Lung (tissue), 12 donors: ENCODE data around the gene ANKRD10. TPM values are rescaled to one million over a fixed set of nuclear protein-coding genes. Genes with fewer than 3 reads are reported as not detected.
"Not testable (repeated sequence)": the region's sequence is repeated elsewhere in the genome, so short reads cannot be mapped to it uniquely, and the experiment has no call there.

Source experiments
- ATAC-seq: fragments of 200-7000 bp; cut with Tn5 transposase; one replicate; pipeline ENCODE4 v1.9.1; 2020; ENCODE audit warnings: moderate number of reproducible peaks; ENCODE audit not compliant: insufficient read depth, low FRiP score
- DNase-seq, 3 donors: peaks; one replicate each; pipeline ENCODE4 v3.0.0-alpha.2; 2013 to 2017
- H3K27ac ChIP-seq, 2 donors: one replicate each; pipeline ENCODE4 v1.5.1; 2013; ENCODE audit warnings: mild to moderate bottlenecking in 2 of 2, moderate library complexity in 2 of 2, control low read depth in 1 of 2, inconsistent platforms in 1 of 2, low read depth in 1 of 2, low read length in 1 of 2
- H3K27me3 ChIP-seq, 3 donors: one replicate each; pipeline ENCODE4 v1.5.1; 2013; ENCODE audit warnings: low read length in 2 of 3; ENCODE audit not compliant: control insufficient read depth in 3 of 3, insufficient read depth in 3 of 3
- H3K36me3 ChIP-seq, 4 donors: one replicate each; pipeline ENCODE4 v1.5.1; 2013; ENCODE audit warnings: low read length in 4 of 4, mild to moderate bottlenecking in 1 of 4, moderate library complexity in 1 of 4; ENCODE audit not compliant: control insufficient read depth in 4 of 4, insufficient read depth in 4 of 4
- H3K4me1 ChIP-seq, 5 donors: one replicate each; pipeline ENCODE4 v1.5.1; 2013; ENCODE audit warnings: low read length in 5 of 5, mild to moderate bottlenecking in 2 of 5, moderate library complexity in 1 of 5; ENCODE audit not compliant: control insufficient read depth in 5 of 5, insufficient read depth in 5 of 5
- H3K4me3 ChIP-seq: one replicate; pipeline ENCODE4 v1.5.1; 2013; ENCODE audit warnings: mild to moderate bottlenecking, control low read depth, moderate library complexity
- H3K9ac ChIP-seq, 2 donors: one replicate each; pipeline ENCODE4 v1.5.1; 2013; ENCODE audit warnings: low read length in 2 of 2, control low read depth in 1 of 2; ENCODE audit not compliant: insufficient read depth in 1 of 2
- H3K9me3 ChIP-seq, 4 donors: one replicate each; pipeline ENCODE4 v1.5.1; 2013; ENCODE audit warnings: low read length in 3 of 4, mild to moderate bottlenecking in 1 of 4, moderate library complexity in 1 of 4; ENCODE audit not compliant: control insufficient read depth in 4 of 4, insufficient read depth in 3 of 4
- WGBS, 2 donors: extraction: QIAGEN DNeasy Blood & Tissue Kit; methylation state at CpG; one replicate each; pipeline ENCODE4 v1.1.7; 2013; 5-methylcytosine and 5-hydroxymethylcytosine counted together
- polyA plus RNA-seq, 2 donors: library from polyadenylated mRNA; stranded (reverse); fragments of 200-250 nt; gene quantifications; one replicate each; pipeline ENCODE4 v1.2.1, GENCODE V29; 2013
- total RNA-seq, 2 donors: library from RNA; depleted of rRNA in 1 of 2; stranded (reverse); fragments of >200 nt in 1 of 2; gene quantifications; one replicate each; pipeline ENCODE4 v1.2.1, GENCODE V29; 2014 to 2021
- TF ChIP-seq, protein P1 (sequence below): IDR thresholded peaks from 2 replicates; pipeline ENCODE4 v1.5.1; 2012; ENCODE audit warnings: mild to moderate bottlenecking; ENCODE audit errors: control extremely low read depth, extremely low read depth
- donor health status: control.
- donor health status: control.
- donor health status: Bipolar disorder and iron deficiency.
- donor health status: healthy.
- donor health status: DM: yes; HTN: yes; CAD: no.

Gene ANKRD10
- total and polyA plus RNA-seq, 4 donors: 44.0 to 353 (median 92.3) TPM

GRCh38 chr13:110957181-110957884 is 42.5 kb upstream of the ANKRD10 start:
- Histone ChIP-seq H3K4me1 (no peaks in the 10 kb centered on the region), H3K27me3 (no peaks in the 10 kb centered on the region), H3K27ac (no peak overlapping the region), H3K9ac (no peak overlapping the region), H3K9me3 (peaks cover 0 to 2% (median 0%) of the 10 kb centered on the region in 4 donors), H3K4me3 (no peak overlapping the region), H3K36me3 (no peaks in the 10 kb centered on the region)
- DNase-seq (no peak), ATAC-seq (no peak)
- WGBS, 2 donors: 80 to 81% methylated on average over 10 of the region's 10 CpGs
- TF ChIP-seq, protein P1, sequence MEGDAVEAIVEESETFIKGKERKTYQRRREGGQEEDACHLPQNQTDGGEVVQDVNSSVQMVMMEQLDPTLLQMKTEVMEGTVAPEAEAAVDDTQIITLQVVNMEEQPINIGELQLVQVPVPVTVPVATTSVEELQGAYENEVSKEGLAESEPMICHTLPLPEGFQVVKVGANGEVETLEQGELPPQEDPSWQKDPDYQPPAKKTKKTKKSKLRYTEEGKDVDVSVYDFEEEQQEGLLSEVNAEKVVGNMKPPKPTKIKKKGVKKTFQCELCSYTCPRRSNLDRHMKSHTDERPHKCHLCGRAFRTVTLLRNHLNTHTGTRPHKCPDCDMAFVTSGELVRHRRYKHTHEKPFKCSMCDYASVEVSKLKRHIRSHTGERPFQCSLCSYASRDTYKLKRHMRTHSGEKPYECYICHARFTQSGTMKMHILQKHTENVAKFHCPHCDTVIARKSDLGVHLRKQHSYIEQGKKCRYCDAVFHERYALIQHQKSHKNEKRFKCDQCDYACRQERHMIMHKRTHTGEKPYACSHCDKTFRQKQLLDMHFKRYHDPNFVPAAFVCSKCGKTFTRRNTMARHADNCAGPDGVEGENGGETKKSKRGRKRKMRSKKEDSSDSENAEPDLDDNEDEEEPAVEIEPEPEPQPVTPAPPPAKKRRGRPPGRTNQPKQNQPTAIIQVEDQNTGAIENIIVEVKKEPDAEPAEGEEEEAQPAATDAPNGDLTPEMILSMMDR: no peak

DNA sequence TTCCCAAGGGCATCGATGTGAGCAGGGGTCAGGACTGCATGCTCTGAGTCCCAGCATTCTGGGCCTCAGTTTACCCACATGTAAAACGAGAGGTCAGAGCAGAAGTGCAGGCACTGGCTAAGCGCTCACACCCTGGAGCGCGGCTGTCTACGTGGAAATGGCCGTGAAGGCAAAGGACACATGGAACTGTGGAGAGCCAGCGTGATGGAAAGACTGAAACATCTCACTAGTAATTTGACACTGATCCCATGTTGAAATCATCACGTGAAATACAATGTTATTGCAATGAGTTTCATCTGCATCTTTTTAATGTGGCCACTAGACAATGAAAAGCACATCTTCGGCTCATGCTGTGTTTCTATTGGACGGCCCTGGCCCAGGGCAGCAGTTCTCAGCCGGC is 41.3 kb upstream of the ANKRD10 start:
- not testable (repeated sequence) for ATAC-seq, DNase-seq, H3K27ac ChIP-seq, H3K9ac ChIP-seq, H3K27me3 ChIP-seq, H3K4me3 ChIP-seq, H3K36me3 ChIP-seq, H3K4me1 ChIP-seq, H3K9me3 ChIP-seq
- 88 to 90% methylated on average over 11 of the region's 12 CpGs for WGBS, 2 donors

DNA sequence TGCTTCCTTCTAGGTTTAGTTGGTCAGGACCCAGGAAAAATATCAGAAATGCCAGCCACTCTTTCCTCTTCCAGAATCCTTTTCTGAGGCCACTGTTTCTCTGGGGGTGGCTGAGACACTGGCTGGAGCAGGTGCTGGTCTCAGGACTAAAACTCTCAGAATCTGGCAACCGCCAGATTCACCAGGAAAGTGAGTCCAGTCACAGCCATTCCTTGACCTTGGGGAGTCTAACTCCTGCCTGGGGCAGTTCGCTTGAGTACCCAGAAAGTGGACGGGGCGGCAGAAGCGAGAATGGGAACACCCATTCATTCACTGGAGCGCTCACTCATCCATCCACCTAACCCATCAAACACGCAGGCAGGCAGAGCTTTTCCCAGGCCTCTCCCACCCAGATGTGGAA is 40.7 kb upstream of the ANKRD10 start:
- 80 to 89% methylated on average over 6 to 7 of the region's 7 CpGs for WGBS, 2 donors
- DNase-seq, ATAC-seq, H3K27ac ChIP-seq, H3K9me3 ChIP-seq, H3K4me1 ChIP-seq, H3K4me3 ChIP-seq, H3K27me3 ChIP-seq, H3K36me3 ChIP-seq, H3K9ac ChIP-seq: not testable (repeated sequence)

DNA sequence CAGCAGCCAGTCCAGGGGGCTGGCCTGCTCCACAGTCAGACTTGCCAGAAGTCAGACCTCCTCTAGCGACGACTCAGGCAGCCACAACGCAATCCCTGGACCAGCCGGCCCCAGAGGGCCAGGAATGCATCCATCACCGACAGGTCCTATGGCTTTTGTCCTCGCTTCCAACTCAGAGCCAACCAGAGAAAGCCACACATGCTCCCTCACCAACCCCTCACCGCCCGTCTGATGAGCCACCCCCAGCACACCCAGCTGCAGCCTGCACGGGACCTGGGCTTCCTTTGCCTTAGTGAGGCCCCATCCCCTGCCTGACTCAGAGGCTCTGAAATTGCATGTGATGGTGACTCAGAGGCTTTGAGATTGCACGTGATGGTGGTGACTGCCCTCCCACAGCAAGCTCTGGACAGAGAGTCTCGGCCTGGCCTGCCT is 40.2 kb upstream of the ANKRD10 start:
- H3K27ac ChIP-seq, H3K9ac ChIP-seq, H3K4me3 ChIP-seq, H3K36me3 ChIP-seq, H3K9me3 ChIP-seq, H3K4me1 ChIP-seq, H3K27me3 ChIP-seq: not testable (repeated sequence)
- peak; percentile 81 for ATAC-seq
- 50 to 64% methylated on average over 11 of the region's 11 CpGs for WGBS, 2 donors
- DNase-seq: peak in 2 of 3 donors; percentile 11 to 50

DNA sequence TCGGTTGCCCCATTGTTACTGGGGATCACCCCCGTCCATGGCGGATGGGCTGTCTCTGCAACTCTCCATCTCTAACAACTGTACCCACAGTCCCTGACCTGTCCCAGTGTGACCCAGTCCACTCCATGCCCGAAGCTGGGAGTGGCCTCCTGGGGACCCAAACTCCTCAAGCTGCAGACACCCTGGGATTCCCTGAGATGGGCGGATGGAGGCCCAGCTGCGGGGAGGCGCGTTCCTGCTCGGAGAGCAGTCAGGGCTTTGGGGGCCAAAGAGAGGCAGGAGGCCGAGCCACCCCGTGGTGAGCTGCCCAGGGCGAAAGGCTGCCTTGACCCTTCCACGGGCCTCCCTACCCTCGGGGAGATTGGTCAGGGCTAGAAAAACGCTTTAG is 39.7 kb upstream of the ANKRD10 start:
- H3K27ac ChIP-seq, DNase-seq, H3K4me3 ChIP-seq, H3K9me3 ChIP-seq, H3K4me1 ChIP-seq, H3K36me3 ChIP-seq, H3K27me3 ChIP-seq, H3K9ac ChIP-seq, ATAC-seq: not testable (repeated sequence)
- 89 to 93% methylated on average over 15 of the region's 15 CpGs for WGBS, 2 donors
